ENCODE results near the gene RABGAP1. TPM values are rescaled to one million over a fixed set of nuclear protein-coding genes. Genes with fewer than 3 reads are reported as not detected.

Gene RABGAP1
- total and polyA plus RNA-seq, 4 donors: 3.8 to 25.7 (median 10.5) TPM

DNA sequence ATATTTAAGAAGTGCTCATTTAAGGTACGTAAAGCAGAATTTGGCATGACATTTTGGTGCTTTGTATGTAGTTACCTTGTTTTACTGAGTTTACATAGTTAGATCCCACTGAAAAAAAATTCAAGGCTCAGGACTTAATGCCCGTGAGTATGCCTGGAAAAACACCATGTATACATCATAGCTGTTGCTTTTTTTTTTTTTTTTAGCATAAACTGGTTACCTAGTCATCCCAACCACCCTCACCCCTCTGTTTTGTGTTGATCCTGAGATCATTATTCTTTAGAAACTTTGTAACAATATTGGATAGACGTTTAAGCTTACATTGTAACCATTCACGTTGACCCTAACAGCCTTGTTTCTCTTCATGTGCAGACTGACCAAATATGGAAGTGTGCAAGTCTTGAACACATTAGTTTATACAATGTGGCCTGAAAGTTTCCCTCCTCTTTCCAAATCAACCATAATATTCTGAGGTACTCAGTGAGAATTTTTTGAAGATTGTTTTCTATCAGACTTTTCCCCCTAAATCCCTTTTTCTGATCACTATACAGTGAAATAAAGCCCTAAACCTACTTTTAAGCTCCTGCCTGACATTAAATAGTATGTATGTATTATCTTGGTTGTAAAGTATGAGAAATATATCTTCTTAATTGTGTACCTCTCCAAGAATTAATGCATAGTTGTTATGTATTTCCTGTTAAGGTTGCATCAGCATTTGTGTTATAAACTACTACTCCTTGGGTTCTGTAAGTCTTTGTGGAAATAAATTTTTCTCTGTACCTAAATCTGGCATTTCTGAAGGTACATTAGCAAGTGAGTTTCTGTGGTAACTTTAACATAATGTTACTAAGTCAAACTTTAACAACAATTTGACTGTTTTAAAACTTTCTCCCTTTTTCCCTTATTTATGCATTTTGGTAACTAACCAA is 4.4 kb downstream of the RABGAP1 start:
- DNase-seq (ENCODE audit: low spot score): no peak
- H3K4me1 ChIP-seq (ENCODE audit: control insufficient read depth in 4 of 4, insufficient read depth in 4 of 4, low read length in 3 of 4): peaks cover 2 to 33% (median 11%) of the 10 kb centered on the region in 4 donors
- H3K27ac ChIP-seq (ENCODE audit: low read depth in 1 of 2, low read length in 2 of 2): no peak overlapping the region
- 88% methylated on average over 4 of the region's 4 CpGs for WGBS
- H3K9me3 ChIP-seq (ENCODE audit: control insufficient read depth in 4 of 4, low read length in 3 of 4): no peaks in the 10 kb centered on the region
- H3K9ac ChIP-seq (ENCODE audit: low read depth in 1 of 2, low read length in 2 of 2): no peak overlapping the region
- no peak overlapping the region for H3K4me3 ChIP-seq (ENCODE audit: low read depth in 1 of 3, low read length in 3 of 3)
- H3K27me3 ChIP-seq (ENCODE audit: control insufficient read depth in 4 of 4, insufficient read depth in 4 of 4, low read length in 3 of 4): no peaks in the 10 kb centered on the region
- peaks cover 0 to 7% (median 0%) of the 10 kb centered on the region in 4 donors for H3K36me3 ChIP-seq (ENCODE audit: control insufficient read depth in 4 of 4, insufficient read depth in 3 of 4, low read depth in 1 of 4, low read length in 3 of 4)
- TF ChIP-seq, protein P1, sequence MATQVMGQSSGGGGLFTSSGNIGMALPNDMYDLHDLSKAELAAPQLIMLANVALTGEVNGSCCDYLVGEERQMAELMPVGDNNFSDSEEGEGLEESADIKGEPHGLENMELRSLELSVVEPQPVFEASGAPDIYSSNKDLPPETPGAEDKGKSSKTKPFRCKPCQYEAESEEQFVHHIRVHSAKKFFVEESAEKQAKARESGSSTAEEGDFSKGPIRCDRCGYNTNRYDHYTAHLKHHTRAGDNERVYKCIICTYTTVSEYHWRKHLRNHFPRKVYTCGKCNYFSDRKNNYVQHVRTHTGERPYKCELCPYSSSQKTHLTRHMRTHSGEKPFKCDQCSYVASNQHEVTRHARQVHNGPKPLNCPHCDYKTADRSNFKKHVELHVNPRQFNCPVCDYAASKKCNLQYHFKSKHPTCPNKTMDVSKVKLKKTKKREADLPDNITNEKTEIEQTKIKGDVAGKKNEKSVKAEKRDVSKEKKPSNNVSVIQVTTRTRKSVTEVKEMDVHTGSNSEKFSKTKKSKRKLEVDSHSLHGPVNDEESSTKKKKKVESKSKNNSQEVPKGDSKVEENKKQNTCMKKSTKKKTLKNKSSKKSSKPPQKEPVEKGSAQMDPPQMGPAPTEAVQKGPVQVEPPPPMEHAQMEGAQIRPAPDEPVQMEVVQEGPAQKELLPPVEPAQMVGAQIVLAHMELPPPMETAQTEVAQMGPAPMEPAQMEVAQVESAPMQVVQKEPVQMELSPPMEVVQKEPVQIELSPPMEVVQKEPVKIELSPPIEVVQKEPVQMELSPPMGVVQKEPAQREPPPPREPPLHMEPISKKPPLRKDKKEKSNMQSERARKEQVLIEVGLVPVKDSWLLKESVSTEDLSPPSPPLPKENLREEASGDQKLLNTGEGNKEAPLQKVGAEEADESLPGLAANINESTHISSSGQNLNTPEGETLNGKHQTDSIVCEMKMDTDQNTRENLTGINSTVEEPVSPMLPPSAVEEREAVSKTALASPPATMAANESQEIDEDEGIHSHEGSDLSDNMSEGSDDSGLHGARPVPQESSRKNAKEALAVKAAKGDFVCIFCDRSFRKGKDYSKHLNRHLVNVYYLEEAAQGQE (IDR thresholded peaks at IDR 0.05): no peak
- TF ChIP-seq RAD21 (IDR thresholded peaks at IDR 0.05) (no peak), EGR1 (IDR thresholded peaks at IDR 0.05; ENCODE audit: low read depth in 2 of 2) (no peak), FOXA2 (IDR thresholded peaks at IDR 0.05) (no peak), YY1 (IDR thresholded peaks at IDR 0.05) (no peak)
- TF ChIP-seq, protein P2, sequence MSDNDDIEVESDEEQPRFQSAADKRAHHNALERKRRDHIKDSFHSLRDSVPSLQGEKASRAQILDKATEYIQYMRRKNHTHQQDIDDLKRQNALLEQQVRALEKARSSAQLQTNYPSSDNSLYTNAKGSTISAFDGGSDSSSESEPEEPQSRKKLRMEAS (IDR thresholded peaks at IDR 0.05): no peak

GRCh38 chr9:122946461-122947005 is 5.7 kb downstream of the RABGAP1 start:
- TF ChIP-seq HNF4G (IDR thresholded peaks at IDR 0.05) (no peak), GABPA (IDR thresholded peaks at IDR 0.05 in 1 of 2, conservative IDR thresholded peaks at IDR 0.05 in 1 of 2) (no peak), JUND (IDR thresholded peaks at IDR 0.05) (no peak), RAD21 (IDR thresholded peaks at IDR 0.05) (no peak), HNF4A (conservative IDR thresholded peaks at IDR 0.05) (no peak), TAF1 (conservative IDR thresholded peaks at IDR 0.05) (no peak), ZBTB33 (IDR thresholded peaks at IDR 0.05) (no peak), EGR1 (IDR thresholded peaks at IDR 0.05; ENCODE audit: low read depth in 2 of 2) (no peak), YY1 (IDR thresholded peaks at IDR 0.05) (no peak), RXRA (IDR thresholded peaks at IDR 0.05) (no peak), FOXA2 (IDR thresholded peaks at IDR 0.05) (no peak)
- TF ChIP-seq, protein P2 (IDR thresholded peaks at IDR 0.05): no peak
- TF ChIP-seq, protein P3, sequence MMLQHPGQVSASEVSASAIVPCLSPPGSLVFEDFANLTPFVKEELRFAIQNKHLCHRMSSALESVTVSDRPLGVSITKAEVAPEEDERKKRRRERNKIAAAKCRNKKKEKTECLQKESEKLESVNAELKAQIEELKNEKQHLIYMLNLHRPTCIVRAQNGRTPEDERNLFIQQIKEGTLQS (IDR thresholded peaks at IDR 0.05): no peak
- 85% methylated on average over 1 of the region's 1 CpG for WGBS
- Histone ChIP-seq H3K9me3 (ENCODE audit: control insufficient read depth in 4 of 4, low read length in 3 of 4) (no peaks in the 10 kb centered on the region), H3K9ac (ENCODE audit: low read depth in 1 of 2, low read length in 2 of 2) (no peak overlapping the region), H3K4me3 (ENCODE audit: low read depth in 1 of 3, low read length in 3 of 3) (no peak overlapping the region), H3K36me3 (ENCODE audit: control insufficient read depth in 4 of 4, insufficient read depth in 3 of 4, low read depth in 1 of 4, low read length in 3 of 4) (peaks cover 0 to 7% (median 0%) of the 10 kb centered on the region in 4 donors), H3K4me1 (ENCODE audit: control insufficient read depth in 4 of 4, insufficient read depth in 4 of 4, low read length in 3 of 4) (peaks cover 2 to 25% (median 8%) of the 10 kb centered on the region in 4 donors), H3K27me3 (ENCODE audit: control insufficient read depth in 4 of 4, insufficient read depth in 4 of 4, low read length in 3 of 4) (no peaks in the 10 kb centered on the region), H3K27ac (ENCODE audit: low read depth in 1 of 2, low read length in 2 of 2) (no peak overlapping the region)
- no peak for DNase-seq (ENCODE audit: low spot score)
